ENCODE data around the gene AFF3.

AFF3 gene

DNA sequence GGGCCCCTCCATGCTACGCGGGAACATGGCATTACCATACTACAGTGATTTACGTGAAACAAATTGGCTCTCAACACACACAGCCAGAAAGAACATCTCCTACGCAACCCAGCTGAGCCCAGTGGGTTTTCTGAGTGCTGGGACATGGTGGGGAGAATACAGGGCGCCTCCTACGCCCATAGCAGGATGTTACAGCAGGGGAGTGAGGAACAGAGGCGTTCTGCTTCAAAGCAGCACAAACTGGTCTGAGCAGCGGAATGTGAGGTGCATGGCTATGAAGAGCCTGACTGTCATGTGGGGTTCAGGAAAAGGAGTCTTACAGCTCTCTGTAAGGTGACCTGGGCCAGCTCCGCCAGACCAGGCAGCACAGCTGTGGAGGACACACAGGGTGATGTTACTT is 543.9 kb downstream of the AFF3 start:
- no peak for DNase-seq (ENCODE audit: low spot score)

DNA sequence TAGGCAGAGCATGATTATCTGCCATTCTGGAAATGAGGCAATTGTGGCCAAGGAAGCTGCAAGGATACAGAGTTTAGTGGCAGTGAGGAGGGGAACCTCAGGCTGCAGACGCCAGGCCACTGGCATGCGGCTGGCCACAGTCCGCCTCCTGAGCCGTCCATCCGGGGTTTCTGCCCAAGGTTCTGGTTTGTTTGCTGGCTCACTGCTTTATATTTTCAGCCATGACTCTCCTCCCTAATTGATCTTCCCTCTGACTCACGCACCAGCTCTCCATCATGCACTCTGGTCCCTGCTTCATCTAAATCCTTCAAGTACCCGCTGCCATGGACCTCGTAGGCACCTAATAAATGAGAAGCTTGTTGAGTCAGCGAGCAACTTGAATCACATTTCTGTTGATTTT is 544.8 kb downstream of the AFF3 start:
- DNase-seq (ENCODE audit: low spot score): no peak

DNA sequence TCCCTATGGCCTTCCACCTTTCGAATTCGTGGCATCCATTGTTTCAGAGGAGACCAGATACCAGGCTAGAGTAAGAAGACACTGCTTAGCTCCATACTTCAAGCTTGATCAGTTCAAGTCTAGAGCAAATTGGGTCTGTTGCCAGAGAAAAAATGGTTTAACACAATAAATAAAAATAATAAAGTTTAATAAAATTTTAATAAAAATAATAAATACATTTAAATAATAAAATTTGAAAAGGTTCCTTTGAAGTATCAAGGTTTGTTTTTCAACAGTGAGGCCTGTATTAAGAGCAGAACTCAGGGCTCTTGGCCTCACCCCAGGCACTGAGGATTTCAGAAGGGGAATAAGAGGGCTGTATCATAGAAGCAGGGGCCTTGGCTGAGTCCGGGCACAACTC is 547.0 kb downstream of the AFF3 start:
- DNase-seq (ENCODE audit: low spot score): no peak

DNA sequence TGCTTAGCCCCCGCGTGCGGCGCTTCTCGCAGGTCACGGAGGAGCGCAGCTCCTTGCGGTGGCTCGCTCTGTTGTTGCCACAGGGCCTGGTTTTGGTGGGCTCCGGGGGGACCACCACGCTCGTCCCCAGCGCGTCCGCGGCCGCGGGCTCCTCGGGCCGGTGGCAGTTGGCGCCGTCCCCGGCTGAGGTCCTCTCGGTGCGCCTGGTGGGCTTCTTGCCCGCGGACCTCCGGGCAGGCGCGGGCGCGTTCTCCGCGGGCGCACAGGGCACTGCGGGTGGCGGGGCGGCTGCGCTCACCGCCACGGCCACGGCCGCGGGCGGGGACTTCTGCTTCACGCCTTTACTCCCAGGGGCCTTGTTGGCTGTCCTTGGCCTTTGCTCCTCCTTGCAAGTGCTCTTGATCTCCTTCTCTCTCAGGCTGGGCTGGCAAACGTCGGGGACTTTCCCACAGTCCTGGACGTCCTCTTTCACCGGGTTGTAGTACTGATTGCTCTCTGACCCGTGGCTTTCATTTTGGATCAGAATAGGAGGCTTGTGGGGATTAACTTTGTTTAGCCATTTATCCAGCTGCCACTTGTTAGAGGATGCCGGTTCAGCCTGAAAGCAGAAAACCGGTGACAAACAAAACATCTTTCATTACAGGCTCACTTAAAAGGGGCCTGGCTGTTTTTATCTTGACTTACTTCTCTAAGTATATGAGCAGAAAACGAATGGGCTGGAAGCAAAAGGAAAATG is 548.5 kb downstream of the AFF3 start:
- no peak for DNase-seq (ENCODE audit: low spot score)

DNA sequence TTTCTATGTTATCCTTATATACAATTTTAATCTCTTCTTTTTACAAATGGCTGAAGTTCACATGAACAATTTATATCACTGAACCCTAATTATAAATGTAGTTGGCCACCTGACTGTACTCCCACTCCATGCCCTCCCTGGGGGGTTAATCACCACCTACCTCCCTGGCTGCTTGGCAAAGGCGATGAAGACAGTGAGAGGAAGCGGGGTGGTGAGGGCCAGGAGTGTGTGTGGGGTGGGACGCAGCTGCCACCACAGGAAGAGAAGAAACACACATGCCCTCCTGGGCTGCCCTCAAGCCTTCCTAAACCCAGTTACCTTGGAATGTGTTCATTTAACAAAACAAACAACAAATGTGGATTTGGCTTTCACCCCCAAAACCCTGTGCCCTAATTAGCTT is 565.6 kb downstream of the AFF3 start:
- no peak for DNase-seq (ENCODE audit: low spot score)

GRCh38 chr2:99573634-99574251 is 568.6 kb downstream of the AFF3 start:
- DNase-seq (ENCODE audit: low spot score): no peak

GRCh38 chr2:99572373-99573164 is 569.8 kb downstream of the AFF3 start:
- no peak for DNase-seq (ENCODE audit: low spot score)

- DNase-seq (ENCODE audit: low spot score): no peak
Observed at GRCh38 chr2:99571954-99572353, 570.4 kb downstream of the AFF3 start.

- no peak for DNase-seq (ENCODE audit: low spot score)
Observed at GRCh38 chr2:99571533-99571932, 570.9 kb downstream of the AFF3 start.

GRCh38 chr2:99571021-99571420 is 571.4 kb downstream of the AFF3 start:
- no peak for DNase-seq (ENCODE audit: low spot score)

- no peak for DNase-seq (ENCODE audit: low spot score)
Observed at GRCh38 chr2:99569386-99569785, 573.0 kb downstream of the AFF3 start.

GRCh38 chr2:99565227-99565626 is 577.2 kb downstream of the AFF3 start:
- DNase-seq (ENCODE audit: low spot score): no peak

DNA sequence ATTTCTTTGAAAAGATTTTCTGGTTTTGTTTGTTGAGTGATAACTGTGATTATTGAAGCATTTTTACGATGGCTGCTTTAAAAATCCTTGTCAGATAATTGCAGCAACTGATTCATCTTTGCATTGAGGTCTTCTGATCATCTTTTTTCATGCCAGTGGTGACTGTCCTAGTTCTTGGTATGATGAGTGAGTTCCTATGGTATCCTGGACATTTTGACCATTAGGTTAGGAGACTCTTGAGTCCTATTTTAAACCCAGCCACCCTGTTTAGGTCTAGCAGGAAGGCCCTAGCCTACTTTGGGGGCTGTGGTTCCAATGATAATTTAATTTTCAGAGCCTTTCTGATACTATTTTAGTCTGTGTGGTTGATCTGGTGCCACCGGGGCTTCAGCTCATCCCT is 579.9 kb downstream of the AFF3 start:
- DNase-seq (ENCODE audit: low spot score): no peak

DNA sequence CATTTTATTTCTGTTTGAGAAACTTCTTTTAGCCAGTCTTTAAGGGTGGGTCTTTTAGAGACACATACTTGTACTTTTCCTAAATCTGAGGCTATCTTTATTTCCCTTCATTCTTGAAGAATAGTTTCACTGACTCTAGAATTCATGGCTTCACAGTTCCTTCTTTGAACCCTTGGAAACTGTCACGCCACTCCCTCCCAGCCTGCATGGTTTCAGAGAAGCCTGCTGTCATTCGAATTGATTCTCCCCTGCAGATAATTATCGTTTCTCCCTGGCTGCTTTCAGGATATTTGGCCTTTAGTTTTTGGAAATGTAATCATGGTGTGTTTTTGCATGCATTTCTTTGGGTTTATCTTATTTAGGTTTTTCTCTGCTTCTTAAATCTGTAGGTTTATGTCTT is 580.6 kb downstream of the AFF3 start:
- no peak for DNase-seq (ENCODE audit: low spot score)

GRCh38 chr2:99559075-99559662 is 583.2 kb downstream of the AFF3 start:
- peak; percentile 74 for DNase-seq (ENCODE audit: low spot score)

- no peak for DNase-seq (ENCODE audit: low spot score)
Observed at GRCh38 chr2:99555404-99555803, 587.0 kb downstream of the AFF3 start.

GRCh38 chr2:99554871-99555270 is 587.5 kb downstream of the AFF3 start:
- no peak for DNase-seq (ENCODE audit: low spot score)

DNA sequence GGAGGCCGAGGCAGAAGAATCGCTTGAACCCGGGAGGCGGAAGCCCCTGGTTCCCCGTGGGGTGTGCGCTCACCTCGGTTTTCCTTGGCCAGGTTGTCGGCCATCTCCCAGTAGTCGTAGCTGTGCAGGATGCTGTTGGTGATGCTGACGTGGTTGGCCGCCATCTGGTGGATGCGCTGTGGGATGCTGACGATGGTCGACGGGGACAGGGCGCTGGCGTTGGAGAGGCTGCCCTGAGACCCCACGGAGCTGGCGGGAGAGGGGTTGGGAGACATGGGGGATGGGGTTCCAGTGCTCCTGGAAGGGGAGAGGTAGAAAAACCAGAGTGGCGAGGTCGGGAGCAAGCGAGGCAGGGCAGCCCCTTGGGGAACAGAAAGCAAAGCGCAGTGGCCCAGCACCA is 588.2 kb downstream of the AFF3 start:
- no peak for DNase-seq (ENCODE audit: low spot score)

GRCh38 chr2:99552529-99552928 is 589.9 kb downstream of the AFF3 start:
- DNase-seq (ENCODE audit: low spot score): no peak

GRCh38 chr2:99550368-99550767 is 592.0 kb downstream of the AFF3 start:
- DNase-seq (ENCODE audit: low spot score): no peak

GRCh38 chr2:99545604-99546003 is 596.8 kb downstream of the AFF3 start:
- no peak for DNase-seq (ENCODE audit: low spot score)

DNA sequence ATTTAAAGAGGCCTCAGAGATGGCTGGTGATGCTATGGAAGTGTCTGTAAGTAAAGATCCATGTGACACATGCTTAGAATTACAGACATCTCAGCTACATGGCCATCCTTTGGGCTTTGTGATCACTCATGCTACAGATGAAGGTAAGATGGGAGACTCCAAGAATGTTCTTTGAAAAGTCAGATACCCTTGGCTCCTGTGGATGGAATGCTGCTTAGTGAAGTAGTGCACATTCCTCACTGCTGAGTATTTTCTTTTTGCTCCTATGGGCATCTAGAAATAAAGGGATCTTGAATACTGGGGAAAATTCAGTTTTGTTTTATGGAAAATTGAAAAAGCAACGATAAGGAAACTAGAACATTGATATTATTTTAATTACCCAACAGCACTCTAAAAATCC is 597.3 kb downstream of the AFF3 start:
- DNase-seq (ENCODE audit: low spot score): no peak

- no peak for DNase-seq (ENCODE audit: low spot score)
Observed at GRCh38 chr2:99544608-99545007, 597.8 kb downstream of the AFF3 start.

Data from CD4-positive, alpha-beta T cell treated with Interleukin-6 at 100 ng/mL for 8 hours (primary cell).